NCI-H1417 (cell line): ENCODE measurements around the gene SPATA2L.

Experiments
- DNase-seq, 3 experiments: peaks; one replicate each; lab custom pipeline; 2025; lab: John Stamatoyannopoulos, UW

Gene SPATA2L, protein sequence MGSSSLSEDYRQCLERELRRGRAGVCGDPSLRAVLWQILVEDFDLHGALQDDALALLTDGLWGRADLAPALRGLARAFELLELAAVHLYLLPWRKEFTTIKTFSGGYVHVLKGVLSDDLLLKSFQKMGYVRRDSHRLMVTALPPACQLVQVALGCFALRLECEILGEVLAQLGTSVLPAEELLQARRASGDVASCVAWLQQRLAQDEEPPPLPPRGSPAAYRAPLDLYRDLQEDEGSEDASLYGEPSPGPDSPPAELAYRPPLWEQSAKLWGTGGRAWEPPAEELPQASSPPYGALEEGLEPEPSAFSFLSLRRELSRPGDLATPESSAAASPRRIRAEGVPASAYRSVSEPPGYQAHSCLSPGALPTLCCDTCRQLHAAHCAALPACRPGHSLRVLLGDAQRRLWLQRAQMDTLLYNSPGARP

DNA sequence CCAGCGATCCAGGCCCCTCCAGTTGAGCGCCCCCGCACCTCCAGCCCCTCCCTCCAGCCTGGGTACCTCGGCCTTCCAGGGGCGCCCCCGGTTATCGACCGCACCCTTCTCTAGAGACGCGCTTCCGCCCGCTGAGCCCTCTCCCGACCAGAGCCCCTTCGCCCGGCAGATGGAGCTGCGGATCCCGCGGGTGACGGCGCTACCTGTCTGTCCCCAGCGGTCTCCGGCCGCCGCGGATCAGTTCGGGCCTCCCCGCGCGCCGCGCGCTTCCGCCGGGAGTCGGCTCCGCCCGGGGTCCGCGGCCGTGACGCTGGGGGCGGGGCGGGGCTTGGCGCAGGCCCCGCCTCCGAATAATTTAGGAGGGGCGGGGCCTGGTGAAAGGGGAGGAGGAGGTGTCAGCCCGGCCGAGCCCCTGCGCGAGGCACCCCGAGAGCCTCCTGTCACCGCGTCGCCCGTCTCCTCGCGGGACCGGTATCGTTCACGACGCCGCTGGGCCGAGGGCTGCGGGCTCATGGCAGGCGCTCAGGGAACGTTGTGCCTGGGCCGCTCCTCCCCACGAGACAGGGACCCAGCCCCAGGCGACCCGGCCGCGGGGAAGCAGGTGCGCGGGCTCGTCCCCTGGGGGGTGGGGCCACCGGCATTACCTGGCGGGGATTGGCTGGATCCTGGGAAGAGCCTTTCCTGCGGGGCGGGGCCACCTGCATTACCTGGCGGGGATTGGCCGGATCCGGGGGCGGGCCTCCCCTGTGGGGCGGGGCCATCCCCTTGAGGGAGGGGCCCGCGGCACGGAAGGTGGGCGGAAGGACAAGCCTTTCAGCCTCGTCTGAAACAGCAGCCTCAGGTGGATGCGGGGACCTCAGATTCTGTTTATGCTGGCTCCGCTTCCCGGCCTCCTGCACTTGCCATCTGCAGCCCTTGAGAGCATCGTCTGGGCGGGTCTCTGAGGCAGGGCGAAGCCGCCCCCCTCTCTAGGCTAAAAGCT is at the start of gene SPATA2L:
SPATA2L (minus strand) TSS at position 281 of the 982 bp plus-strand sequence. CDS start 473 bp downstream, outside the sequence.
- peak; percentile 88 to 98 (median 97) for DNase-seq

DNA sequence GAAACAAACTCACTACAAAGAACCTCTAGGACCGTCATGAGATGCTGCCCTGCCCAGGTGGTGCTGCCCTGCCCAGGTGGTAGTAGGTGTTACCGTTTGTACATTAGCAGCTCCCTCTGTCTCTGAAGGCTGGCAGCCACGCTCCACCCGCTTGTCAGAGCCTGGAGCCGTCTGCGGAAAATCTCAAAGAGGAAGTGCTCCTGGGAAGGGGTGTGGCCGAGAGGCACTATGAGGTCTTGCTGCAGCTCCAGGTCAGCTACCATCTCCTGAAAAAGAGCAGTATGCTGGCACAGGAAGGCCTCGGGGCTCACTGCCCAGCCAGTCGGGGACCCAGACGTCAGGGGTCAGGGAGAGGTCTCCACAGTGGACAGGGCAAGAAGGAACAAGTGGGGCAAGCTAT is 48.1 kb upstream of the SPATA2L start:
- no peak for DNase-seq

DNA sequence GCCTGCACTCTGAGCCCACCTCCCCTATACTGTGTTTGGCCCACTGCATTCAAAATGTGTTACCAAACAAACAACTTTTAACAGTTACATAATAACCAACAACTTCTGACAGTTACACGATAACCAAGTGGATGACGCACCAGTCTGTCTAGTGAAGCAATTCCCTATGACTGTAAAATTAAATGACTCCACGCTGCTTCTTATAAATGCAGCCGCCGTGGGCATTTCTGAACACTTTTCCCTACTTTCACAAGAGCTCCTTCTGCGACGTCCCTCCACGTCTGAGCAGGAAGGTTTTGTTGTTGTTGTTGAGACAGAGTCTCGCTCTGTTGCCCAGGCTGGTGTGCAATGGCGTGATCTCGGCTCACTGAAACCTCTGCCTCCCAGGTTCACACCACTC is 47.4 kb upstream of the SPATA2L start:
- no peak for DNase-seq

DNA sequence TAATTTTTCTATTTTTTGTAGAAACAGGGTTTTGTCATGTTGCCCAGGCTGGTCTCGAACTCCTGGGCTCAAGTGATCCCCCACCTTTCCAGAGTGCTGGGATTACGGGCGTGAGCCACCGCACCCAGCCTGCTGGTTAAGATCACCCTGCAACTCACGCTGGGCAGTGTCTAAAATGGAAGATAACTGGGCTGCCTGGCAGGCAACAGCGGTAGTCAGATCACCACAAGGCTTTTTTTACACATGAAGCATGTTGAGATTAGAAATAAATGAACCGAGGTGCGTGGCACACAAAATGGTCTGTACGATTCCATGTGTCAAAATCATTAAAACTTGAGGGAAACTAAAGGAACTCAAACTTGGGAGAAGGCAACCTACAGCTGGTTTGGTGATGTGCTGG is 46.6 kb upstream of the SPATA2L start:
- DNase-seq, result no peak

- DNase-seq, result no peak
Measured at GRCh38 chr16:89746043-89746442, 44.5 kb upstream of the SPATA2L start.

GRCh38 chr16:89744813-89745212 is 43.3 kb upstream of the SPATA2L start:
- DNase-seq, result no peak

- DNase-seq, result no peak
Measured at GRCh38 chr16:89742948-89743347, 41.4 kb upstream of the SPATA2L start.

DNA sequence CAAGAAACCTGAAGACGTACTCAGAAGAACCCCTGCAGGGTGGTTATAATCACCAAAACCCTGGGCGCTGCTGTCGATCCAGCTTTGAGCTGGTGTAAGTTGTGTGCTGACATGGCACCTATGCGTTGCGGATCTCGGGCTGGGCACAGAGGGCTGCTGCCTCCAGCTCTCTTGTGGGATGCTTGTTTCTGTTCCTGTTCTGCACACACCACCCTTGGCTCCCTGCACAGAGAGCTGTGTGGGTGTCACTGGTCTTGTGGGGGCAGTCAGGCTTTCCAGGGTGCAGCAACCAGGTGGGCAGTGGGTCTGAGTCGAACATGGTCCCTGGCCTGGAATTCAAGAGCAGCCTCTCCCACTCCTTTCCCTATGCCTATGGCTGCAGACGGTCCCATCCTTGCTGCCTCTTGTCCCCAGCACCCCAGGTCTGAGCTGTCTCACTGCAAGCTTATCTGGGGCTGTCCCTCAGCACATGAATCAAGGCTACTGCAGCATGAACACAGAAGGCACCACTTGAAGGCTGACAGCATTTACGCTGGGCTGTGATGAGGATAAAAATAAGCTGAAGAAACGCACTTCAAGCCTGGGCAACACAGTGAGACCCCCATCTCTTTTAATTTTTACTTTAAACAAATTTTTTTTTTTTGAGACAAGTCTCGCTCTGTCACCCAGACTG is 40.0 kb upstream of the SPATA2L start:
- DNase-seq, result no peak

- DNase-seq, result no peak
Measured at GRCh38 chr16:89739383-89739782, 37.9 kb upstream of the SPATA2L start.

DNA sequence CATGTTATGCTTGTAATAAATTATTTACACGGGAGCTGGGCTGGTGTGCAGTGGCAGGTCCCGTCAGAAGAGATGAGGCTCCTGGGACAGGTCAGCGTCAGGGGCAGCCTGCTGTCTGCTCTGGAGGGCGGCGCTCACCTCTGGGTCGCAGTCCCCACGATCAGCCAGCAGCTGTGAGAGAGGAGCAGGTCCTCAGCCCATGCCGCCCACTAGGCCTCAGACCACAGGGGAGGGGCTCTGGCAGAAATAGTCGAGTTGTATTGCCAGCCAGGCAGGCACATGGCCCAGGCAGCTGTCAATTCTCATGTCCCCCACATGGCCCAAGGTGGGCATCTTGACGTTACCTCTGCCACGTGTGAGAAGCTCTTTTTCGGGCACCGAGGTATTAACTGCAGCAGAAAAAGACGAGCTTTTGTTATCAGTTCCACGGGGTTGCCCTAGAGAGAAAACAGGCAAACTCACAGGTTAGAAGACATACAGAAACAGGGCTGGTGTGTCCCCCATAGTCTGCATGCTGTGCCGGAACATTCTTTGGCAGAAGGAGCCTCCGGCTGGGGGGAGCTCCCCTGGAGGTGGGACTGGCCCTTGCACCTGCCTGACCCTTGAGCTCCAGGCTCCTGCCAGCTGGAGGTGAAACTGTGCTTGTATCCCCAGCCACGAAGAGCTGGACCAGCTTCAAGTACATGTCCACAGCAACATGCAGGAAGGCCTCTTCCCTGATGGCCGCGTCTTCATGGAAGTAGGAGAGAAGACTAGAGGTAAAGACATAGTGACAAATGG is 37.2 kb upstream of the SPATA2L start:
- DNase-seq, result no peak

GRCh38 chr16:89738072-89738377 is 36.5 kb upstream of the SPATA2L start:
- no peak for DNase-seq

- DNase-seq, result no peak
Measured at GRCh38 chr16:89737341-89738071, 36.0 kb upstream of the SPATA2L start.

- no peak for DNase-seq
Measured at GRCh38 chr16:89736554-89736953, 35.0 kb upstream of the SPATA2L start.

DNA sequence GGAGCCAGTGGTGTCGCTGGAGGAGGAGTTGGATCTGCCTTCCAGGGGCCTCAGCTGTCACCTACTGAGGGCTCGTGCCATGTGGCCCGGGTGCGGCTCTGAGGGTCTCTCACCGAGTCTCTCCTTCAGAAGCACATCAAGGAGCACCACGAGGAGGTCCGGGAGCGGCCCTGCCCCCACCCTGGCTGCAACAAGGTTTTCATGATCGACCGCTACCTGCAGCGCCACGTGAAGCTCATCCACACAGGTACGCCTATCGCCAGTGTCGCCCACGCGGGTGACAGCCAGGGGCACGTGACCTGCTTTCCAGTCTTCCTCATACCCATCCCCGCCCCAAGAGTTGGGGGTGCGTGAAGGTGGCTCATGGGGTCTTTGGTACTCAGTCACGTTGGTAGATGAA is 32.3 kb upstream of the SPATA2L start:
- DNase-seq, result no peak

- DNase-seq, result no peak
Measured at GRCh38 chr16:89733322-89733721, 31.8 kb upstream of the SPATA2L start.

GRCh38 chr16:89732918-89733242 is 31.4 kb upstream of the SPATA2L start:
- no peak for DNase-seq

DNA sequence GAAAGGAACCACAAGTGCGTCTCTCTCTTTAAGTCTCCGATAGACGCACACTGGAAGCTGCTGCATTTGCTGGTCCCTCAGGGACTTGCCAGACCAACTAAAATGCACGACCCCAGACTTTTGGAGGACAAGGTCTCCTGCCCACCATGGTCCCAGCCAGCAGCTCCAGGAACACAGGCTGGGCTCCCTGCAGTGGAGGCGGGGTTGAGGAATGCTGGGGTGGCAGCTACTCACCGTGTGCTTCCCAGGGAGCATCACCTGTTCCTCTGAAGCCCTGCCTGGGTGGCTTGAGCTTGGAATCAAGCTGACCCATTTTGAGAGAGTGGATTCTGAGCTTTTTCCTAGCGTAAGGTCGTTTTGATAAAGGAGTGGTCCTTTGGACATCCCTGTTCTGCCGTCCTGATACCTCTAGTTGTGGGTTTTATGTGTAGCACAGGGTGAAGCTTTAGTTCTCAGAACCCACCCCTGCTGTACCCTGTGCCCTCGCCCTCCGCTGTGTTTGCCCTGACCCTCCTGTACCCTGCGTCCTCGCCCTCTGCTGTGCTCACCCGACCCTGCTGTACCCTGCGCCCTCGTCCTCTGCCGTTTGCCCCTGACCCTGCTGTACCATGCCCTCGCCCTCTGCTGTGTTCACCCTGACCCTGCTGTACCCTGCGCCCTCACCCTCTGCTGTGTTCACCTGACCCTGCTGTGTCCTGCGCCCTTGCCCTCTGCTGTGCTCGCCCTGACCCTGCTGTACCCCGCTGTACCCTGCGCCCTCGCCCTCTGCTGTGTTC is 30.8 kb upstream of the SPATA2L start:
- no peak for DNase-seq

GRCh38 chr16:89730610-89731234 is 29.2 kb upstream of the SPATA2L start:
- no peak for DNase-seq

- DNase-seq, result no peak
Measured at GRCh38 chr16:89729863-89730593, 28.5 kb upstream of the SPATA2L start.
